HG03354 (cell line): ENCODE measurements around the gene SFSWAP.

Experiments
- ATAC-seq: cut with Tn5 transposase; IDR thresholded peaks from one replicate; pipeline ENCODE4 v1.9.1; 2021; ENCODE audit warnings: mild to moderate bottlenecking; ENCODE audit not compliant: unreplicated experiment, poor library complexity, severe bottlenecking

SFSWAP gene

DNA sequence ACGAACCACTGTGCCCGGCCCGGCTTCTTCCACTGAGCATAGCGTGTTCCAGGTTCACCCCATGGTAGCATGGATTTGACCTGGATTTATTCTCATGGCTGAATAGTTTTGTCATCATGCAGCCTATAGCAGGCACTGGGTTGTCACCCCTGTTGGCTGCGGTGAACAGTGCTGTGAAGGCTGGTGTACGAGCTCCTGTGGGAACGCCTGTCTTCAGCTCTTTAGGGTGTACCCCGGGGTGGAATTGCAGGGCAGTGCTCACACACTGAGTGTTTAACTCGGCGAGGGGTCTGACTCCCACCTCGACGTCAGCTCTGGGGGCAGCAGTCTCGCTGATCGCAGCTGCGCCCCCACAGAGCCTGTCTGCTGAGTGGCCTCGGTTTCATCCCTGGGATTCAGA lies 132.6 kb downstream of the SFSWAP start:
- no peak for ATAC-seq

GRCh38 chr12:131844140-131844539 lies 133.2 kb downstream of the SFSWAP start:
- no peak for ATAC-seq

- no peak for ATAC-seq
These were observed 133.8 kb downstream of the SFSWAP start for GRCh38 chr12:131844656-131845055.

- ATAC-seq: no peak
These were observed 134.2 kb downstream of the SFSWAP start for GRCh38 chr12:131845121-131845520.

GRCh38 chr12:131847456-131847855 lies 136.6 kb downstream of the SFSWAP start:
- no peak for ATAC-seq

DNA sequence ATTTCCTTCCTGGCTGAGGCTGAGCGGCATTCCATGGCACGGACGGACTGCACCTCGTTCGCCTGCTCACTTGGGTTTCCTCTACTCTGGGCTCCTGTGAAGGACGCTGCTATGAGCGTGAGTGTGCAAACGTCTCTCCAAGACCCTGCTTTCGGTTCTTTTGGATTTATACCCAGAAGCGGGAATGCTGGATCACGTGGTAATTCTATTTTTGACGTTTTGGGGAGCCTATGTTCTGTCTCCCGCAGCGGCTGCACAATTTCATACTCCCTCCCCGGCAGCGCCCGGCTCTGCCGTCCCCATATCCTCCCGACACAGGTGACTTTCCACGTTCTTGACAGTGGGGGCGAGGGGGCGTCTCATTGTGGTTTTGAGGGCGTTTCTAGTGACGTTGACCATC lies 137.9 kb downstream of the SFSWAP start:
- ATAC-seq: no peak
